NK-92 treated with Interleukin-12 subunit alpha and Interleukin-12 subunit beta, amount 100 ng/mL, for 24 hours (cell line): Measurements from ENCODE around the gene FAM187B.
"Not testable (repeated sequence)": the region's sequence is repeated elsewhere in the genome, so short reads cannot be mapped to it uniquely, and the experiment has no call there.

Experiments
- DNase-seq: peaks from one replicate; lab custom pipeline; 2025; lab: John Stamatoyannopoulos, UW

The FAM187B gene

DNA sequence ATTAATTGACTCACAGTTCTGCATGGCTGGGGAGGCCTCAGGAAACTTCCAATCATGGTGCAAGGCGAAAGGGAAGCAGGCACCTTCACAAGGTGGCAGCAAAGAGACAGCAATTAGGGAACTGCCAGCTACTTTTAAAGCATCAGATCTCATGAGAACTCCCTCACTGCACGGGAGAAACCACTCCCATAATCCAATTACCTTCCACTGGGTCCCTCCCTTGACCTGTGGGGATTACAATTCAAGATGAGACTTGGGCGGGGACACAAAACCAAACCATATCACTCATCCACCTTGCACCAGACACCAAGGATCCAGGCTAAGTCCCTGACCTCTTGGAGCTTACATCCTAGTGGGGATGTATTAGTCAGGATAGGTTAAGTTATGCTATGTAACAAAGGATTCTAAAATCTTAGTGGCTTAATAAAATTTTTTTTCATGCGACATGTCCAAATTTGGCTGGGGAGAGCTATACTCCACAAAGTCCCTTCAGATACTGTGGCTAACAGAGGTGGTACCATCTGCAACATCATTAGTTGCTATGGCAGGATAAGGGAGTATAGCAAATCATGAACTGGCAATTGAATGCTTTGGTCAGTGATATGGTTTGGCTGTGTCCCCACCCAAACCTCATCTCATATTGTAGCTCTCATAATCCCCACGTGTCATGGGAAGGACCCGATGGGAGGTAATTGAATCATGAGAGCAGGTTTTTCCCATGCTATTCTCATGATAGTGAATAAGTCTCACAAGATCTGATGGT, 8.3 kb upstream of the FAM187B start:
- no peak for DNase-seq

DNA sequence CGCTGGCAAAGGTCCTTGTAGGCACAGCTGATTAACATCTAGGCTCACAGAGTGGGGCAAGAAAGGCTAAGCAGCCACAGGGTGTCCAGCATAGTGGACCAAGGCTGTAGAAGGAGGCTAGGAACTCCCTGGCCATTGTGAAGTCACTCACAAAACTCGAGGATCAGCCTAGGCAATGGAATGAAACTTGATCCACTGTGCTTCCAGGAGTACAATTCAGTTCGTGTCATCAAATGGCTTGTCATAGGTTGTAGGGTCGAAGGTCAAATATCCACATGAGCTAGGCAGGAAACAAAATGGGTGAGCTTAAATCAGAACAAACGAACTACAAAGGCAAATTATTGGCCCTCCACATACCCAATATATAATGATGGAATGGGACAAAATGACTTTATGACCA, 4.4 kb upstream of the FAM187B start:
- DNase-seq: no peak

DNA sequence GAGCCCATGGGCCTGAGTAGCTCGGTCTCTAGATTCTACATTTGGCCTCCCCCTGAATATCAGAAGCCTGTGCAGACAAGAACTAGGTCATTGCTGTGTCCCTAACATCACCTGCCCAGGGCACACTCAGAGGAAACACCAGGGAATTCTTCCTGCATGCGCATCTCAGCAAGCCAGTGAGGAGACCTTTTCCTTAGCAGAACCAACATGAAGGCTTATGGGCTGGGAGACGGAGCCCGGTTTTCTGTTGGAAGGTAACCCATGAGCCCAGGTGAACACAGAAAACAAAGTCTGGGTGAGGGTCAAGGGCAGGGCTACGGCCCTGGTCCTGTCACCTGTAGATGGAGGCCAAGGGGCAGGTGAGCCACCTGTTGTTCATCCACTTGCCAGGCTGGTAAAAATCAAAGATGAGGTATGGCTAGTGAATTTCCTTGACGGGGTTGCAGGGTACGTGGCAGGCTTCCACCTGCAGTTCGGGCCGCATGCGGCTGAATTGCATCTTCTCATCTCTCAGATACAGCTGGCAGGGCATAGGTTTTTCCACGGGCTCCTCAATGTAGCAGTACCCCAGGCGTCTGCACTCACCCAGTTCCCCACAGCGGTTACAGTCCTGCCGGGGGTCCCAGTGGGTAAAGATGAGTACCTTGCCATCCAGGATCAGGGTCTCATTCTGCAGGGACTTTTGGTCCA, 3.6 kb upstream of the FAM187B start:
- no peak for DNase-seq

DNA sequence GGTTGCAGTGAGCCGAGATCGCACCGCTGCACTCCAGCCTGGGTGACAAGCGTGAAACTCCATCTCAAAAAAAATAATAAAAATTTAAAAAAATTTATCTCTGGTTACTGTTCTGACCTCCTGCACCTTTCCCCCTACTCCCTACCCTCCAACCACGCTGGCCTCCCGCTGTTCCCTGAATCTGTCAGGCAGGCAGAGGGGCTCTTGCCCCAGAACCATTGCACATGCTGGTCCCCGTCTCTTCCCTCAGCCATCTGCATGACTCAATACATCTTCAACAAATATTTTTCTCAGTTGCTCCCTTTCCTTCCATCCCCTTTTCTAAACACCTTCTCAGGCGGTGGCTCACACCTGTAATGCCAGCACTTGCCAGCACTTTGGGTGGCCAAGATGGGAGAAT, 1.1 kb upstream of the FAM187B start:
- no peak for DNase-seq

DNA sequence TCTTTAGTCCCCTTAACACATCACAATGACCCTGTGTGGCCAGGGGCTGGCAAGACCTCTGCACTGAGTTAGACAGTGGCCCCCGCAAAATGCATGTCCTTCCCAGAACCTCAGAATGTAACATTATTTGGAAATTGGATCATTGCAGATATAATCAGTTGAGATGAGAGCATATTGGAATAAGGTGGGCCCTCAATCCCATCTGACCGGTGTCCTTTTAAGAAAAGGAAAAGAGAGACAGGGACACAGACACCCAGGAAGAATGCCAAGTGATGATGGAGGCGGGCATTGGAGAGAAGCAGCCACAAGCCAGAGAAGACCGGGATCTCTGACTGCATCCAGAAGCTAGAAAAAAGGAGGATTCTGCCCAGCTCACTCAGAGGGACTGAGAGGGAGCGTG, 1.8 kb downstream of the FAM187B start:
- DNase-seq: no peak

DNA sequence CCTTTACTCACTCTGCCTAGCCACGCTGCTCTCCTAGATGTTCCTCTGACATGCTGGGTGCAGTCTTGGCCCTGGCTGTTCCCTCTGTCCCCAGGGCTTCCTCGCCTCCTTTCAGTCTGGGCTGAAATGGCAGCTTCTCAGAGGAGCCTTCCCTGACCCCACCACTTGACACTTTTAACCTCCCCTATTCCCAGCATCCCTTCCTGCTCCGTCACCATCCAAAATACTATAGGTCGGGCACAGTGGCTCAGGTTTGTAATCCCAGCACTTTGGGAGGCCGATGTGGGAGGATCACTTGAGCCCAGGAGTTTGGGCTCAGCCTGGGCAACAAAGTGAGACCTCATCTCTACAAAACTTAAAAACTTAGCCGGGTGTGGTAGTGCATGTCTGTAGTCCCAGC, 2.6 kb downstream of the FAM187B start:
- DNase-seq: no peak

DNA sequence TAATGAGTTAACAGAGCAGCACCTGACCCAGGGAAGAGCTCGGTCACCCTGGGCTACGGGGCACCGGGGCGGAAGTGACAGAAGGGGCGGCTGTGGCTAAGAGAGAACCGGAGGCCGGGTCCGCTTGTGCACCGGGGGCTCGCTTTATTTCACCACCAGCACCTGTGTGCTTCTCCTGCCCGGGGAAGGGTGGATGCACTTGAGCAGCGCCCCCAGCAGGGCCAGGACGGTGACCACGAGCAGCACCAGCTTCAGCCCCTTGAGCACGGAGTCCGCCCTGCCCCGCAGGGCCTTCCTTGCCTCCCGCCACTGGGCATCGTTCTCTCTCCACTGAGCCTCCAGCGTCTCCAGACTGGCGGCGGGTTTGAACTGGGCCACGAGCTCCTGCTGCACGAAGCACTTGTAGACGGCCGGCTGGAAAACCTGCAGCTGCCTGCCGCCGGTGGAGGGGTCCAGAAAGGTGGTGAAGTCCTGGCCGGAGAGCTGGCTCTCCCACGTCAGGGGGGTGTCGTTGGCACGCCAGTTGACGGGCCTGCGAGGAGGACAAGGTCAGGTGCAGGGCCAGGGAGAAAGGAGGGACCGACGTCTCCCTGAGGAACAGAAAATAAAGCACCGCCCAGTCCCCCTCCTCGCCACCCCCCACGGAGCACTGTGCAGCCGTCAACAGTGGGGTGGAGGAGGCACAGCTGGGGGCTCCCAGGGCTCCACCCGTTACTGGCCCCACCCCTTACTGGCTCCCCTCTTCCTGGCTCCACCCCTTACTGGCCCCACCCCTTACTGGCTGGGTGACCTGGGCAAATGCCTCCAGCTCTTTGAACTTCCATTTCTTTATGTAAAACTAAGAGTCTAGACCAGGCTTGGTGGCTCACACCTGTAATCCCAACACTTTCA, 3.6 kb downstream of the FAM187B start:
- DNase-seq: no peak

DNA sequence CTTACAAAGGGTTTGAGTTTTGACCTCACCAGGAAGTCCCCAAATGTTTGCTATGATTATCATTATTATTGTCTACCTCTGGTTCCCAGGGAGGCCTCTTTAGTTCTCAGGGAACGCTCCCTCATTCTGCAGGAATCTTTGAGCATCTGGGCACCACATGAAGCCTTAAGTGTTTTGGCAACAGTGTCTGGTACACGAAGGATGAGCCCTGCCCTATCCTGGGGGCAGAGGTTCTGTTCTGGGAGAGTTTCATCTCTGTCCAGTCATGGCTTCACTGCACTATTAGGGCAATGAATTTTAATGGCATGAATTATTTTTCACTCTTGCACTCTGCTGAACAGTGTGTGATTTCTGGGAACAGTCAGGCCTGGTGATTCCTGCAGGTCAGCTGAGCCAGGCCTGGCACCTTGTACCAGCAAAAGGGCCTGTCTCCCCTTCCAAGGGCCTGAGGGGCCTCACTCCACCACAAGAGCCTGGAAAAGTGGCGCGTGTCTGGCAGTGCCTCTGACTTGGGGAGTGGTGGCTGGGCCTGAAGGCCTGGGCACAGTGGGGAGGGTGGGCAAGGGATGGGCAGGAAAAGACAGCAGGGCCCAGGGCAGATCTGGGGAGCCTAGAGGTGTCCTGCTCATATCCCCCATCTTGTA, 4.6 kb downstream of the FAM187B start:
- DNase-seq: no peak

DNA sequence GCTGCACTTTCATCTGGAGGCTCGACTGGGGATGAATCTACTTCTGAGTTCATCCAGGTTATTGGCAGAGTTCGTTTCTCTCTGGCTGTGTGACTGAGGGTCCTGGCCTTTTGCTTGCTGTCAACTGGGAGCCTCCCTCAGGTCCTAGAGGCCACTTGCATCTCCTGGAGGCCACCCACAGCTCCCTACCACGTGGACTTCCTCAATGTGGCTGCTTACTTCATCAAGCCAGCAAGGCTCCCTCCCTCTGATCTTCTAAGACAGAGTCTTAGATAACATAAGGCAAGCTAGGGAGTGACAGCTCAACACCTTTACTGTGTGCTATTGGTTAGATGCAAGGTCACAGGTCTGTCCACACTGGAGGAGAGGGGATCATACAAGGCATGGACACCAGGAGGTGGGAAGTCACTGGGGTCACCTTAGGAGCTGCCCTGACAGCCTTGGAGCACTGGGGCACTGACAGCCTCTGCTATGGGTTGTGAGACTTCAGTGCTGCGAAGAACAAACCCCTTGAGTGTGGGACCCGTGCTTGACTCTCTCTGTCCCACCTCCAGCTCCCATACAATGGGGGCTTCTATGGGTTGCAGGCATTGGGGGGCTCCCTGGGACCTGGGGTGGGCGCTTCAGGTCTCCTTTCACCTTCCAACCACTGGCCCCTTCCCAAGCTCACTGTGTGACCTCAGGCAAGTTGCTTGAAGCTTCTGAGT, 5.3 kb downstream of the FAM187B start:
- no peak for DNase-seq

DNA sequence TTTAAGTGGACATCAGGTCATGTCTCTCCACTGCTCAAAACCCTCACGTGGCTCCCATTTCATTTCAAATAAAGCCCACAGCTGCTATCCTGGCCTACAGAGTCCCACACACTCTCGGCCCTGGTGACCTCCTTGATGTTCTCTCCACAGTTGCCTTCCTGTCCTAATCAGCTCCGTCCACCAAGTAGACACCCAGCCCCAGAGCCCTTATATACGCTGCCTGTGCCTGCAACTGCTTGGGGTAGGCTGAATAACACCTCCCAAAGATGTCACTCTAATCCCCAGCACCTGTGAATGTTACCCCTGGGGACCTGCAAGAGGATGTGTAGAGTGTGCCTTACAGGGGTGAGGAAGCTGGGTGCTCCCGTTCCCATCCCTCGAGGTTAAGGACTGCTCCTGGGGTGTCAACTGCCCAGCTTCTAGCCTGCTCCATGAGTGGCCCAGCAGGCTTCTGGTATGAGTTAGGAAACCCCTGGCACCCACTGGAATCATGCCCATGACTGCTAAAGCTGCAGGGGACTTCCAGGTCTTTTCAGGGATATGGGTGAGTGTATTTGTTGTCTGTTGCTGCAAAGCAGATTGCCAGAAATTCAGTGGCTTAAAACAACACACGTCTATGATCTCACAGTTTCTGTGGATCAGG, 6.0 kb downstream of the FAM187B start:
- no peak for DNase-seq

DNA sequence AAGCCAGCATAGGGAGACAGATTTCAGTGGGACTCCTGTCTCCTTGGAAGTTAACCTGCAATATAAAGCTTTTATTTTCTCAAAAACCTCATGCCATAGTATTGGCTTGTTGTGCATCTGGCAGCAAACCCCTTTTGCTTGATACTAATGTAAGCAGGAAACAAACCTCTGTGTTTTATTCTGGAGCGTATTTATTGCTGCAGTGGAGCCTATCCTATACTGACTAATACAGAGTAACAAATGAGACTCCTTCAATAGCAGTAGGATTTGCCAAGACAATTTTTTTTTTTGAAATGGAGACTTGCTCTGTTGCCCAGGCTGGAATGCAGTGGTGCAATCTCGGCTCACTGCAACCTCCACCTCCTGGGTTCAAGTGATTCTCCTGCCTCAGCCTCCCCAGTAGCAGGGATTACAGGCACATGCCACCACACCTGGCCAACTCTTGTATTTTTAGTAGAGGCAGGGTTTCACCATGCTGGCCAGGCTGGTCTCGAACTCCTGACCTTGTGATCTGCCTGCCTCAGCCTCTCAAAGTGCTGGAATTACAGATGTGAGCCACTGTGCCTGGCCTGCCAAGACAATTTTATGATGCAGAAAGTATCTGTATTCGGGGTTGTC, 7.5 kb downstream of the FAM187B start:
- not testable (repeated sequence) for DNase-seq

DNA sequence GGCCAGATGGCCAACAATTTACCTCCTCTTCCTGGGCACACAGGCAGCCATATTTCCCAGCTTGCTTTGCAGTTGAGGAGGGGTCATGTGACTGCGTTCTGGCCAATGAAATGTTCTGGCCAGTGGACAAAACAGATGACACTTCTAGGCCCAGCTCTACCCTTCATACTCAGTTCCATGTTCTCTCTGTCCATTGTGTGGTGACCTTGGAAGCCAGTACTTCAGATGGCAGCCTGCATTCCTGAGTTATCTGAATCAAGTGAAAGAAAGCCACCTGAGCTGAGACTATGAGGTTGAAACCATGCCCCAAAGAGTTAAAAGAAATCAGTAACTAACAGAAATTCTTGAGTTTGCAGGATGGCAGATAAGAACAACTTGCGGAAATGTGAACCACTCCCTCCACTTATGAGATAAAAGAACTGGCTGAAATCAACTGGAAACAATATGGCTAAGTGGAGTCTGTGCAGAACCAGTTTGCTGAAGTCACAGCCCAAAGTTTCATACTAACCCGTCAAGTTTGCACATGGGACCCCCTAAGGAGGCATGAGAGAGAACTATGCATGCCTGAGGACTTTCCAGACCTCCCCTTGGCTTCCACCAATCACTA, 8.1 kb downstream of the FAM187B start:
- no peak for DNase-seq

DNA sequence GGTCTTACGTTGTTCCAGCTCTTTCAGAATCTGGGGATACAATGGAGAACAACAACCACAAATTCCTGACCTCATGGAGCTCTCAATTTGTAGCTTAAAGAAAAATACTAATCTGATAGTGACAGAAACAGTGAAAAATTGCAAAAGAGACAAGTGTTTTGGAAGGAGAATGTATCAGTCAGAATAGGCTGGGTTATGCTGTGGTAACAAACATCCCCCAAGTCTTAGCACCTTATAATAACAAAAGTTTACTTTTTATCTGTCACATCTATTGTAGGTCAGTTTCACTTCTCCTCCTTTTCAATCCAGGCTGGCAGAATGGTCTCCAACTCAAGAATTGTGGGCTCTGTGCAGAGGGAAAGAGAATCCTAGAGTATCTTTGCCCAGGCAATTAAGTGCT, 9.5 kb downstream of the FAM187B start:
- no peak for DNase-seq

DNA sequence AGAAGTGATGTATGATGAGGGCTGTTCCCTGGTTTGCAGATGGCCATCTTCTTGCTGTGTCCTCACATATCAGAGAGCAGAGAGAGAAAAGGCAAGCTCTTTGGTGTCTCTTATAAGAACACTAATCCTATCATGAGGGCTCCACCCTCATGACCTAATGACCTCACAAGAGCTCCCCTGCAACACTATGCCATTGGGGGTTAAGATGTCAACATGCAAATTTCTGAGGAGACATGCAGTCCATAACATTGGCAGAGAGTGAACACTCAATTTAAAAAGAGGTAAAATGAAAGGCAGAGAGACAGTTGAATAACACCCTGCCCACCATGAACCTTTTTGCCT, 10.9 kb downstream of the FAM187B start:
- no peak for DNase-seq

DNA sequence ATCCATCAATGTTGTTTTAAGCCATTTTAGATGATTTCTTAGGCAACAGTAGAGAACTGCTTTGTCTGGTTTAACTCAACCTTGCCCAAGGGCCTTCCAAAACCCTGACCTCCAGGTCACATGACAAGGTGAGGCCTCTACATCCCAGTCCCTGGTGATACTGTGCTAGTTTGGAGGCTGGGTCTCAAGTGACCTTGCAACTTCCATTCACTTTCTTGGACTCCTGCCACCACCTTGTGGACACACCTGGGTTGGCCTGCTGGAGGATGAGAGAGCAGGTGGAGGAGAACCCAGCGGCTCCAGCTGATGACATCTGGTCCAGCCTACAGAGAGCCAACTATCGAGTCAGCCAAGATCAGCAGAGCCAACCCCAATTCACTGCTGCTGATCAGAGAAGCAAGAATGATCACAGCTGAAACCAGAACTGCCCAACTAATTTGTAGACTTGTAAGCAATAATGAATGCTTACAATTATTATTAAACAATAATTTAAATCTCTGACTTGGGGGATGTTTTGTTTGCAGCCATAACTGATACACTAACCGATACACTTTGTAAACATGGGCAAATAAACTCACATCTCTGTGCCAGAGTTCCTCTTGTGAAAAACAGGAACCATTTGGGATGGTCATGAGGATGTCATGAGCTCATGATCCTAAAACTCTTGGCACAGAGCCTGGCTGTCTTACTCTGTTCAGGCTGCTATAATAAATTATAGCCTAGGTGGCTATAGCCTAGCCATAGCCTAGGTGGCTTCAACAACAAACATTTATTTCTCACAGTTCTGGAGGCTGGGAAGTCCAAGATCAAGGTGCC, 11.5 kb downstream of the FAM187B start:
- no peak for DNase-seq

DNA sequence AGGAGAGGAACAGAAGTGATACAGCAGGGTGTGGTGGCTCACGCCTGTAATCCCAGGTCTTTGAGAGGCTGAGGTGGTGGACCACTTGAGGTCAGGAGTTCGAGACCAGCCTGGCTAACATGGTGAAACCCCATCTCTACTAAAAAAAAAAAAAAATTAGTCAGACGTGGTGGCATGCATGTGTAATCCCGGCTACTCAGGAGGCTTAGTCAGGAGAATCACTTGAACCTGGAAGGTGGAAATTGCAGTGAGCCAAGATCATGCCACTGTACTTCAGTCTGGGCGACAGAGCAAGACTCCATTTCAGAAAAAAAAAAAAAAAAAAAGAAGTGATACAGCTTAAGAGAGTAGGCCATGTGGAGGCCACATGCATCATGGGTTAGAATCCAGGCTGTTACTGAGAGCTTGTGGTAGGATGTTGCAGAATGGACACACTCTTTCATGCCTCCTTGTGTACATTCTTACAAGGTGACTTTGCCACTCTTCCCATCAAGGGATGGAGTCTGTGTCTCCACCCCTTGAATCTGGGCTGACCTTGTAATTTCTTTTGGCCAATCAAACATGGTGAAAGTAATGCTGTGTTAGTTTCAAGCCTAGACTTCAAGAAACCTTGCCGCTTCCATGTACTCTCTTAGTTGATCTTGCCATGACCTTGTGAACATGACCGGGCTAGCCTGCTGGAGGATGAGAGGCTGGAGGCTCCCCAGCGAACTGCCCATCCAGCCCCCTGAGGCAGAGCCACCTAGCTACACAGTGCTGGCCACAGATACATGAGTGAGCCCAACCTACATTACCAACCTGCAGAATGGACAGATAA, 12.3 kb downstream of the FAM187B start:
- no peak for DNase-seq

DNA sequence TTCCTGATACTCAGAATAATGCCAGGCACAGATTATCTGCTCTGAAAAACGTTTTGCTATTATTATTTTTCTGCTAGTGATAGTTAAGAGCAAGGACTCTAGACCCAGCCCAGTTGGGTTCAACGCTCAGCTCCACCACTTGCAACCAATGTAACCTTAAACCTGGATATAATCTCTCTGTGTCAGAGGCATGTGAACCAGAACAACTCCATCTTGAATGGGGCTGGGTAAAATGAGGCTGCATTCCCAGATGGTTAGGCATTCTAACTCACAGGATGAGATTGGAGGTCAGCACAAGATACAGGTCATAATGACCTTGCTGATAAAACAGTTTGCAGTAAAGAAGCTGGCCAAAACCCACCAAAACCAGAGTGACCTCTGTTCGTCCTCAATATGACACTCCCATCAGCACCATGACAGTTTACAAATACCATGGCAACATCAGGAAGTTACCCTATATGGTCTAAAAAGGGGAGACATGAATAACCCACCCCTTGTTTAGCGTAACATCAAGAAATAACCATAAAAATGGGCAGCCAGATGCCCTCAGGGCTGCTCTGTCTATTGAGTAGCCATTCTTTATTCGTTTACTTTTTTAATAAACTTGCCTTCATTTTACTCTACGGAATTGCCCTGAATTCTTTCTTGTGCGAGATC, 13.6 kb downstream of the FAM187B start:
- no peak for DNase-seq
